Coronary artery (tissue), 2 donors: ENCODE results near the gene HAPLN3.
"Not testable (repeated sequence)": the region's sequence is repeated elsewhere in the genome, so short reads cannot be mapped to it uniquely, and the experiment has no call there.

Experiments
- DNase-seq: peaks from one replicate; pipeline ENCODE4 v3.0.0-alpha.2; 2017; ENCODE audit warnings: low spot score
- H3K27ac ChIP-seq, 2 donors: fragments of 200-600 bp; sonication (generic); one replicate each; pipeline ENCODE4 v1.5.1; 2016 to 2019
- H3K4me3 ChIP-seq: fragments of 200-600 bp; sonication (generic); 2 replicates; pipeline ENCODE4 v1.5.1; 2016; ENCODE audit warnings: mild to moderate bottlenecking, moderate library complexity
- CTCF ChIP-seq: fragments of 200-600 bp; sonication (generic); IDR thresholded peaks from one replicate; pipeline ENCODE4 v1.5.1; 2019; ENCODE audit warnings: antibody characterized with exemption

HAPLN3 gene

GRCh38 chr15:88894819-88895767, at the start of gene HAPLN3:
Gene HAPLN3 (minus strand): TSS chr15:88895544. CDS start chr15:88887298, 8,246 bp downstream.
- DNase-seq, result no peak
- H3K4me3 ChIP-seq, result peak within 1 kb of the TSS; percentile 80
- peak within 1 kb of the TSS; percentile 51 to 92 for H3K27ac ChIP-seq
- TF ChIP-seq CTCF, result no peak

- no peak for TF ChIP-seq CTCF
- H3K27ac ChIP-seq, result no peak overlapping the region
- H3K4me3 ChIP-seq, result no peak overlapping the region
- no peak for DNase-seq
Observed at GRCh38 chr15:88940110-88940675, 44.8 kb upstream of the HAPLN3 start.

- Histone ChIP-seq H3K27ac (no peak overlapping the region), H3K4me3 (no peak overlapping the region)
- no peak for DNase-seq
- TF ChIP-seq CTCF, result no peak
Observed at GRCh38 chr15:88939486-88939806, 44.1 kb upstream of the HAPLN3 start.

GRCh38 chr15:88938802-88939485, 43.6 kb upstream of the HAPLN3 start:
- H3K4me3 ChIP-seq, result no peak overlapping the region
- no peak for TF ChIP-seq CTCF
- no peak for DNase-seq
- H3K27ac ChIP-seq, result no peak overlapping the region

- not testable (repeated sequence) for H3K4me3 ChIP-seq, H3K27ac ChIP-seq, DNase-seq
Observed at GRCh38 chr15:88934449-88934848, 39.1 kb upstream of the HAPLN3 start.

GRCh38 chr15:88932875-88933330, 37.6 kb upstream of the HAPLN3 start:
- H3K4me3 ChIP-seq, result no peak overlapping the region
- no peak for TF ChIP-seq CTCF
- no peak for DNase-seq
- H3K27ac ChIP-seq, result peak overlapping the region in 1 of 2 donors; percentile 70

GRCh38 chr15:88932271-88932874, 37.0 kb upstream of the HAPLN3 start:
- Histone ChIP-seq H3K4me3 (no peak overlapping the region), H3K27ac (peak overlapping the region in 1 of 2 donors; percentile 70)
- no peak for TF ChIP-seq CTCF
- DNase-seq, result no peak
